ENCODE results near the gene ITGA4. TPM values are rescaled to one million over a fixed set of nuclear protein-coding genes. Genes with fewer than 3 reads are reported as not detected.

ITGA4 gene
- total and polyA plus RNA-seq, 2 donors (not counting 1 experiment from before 2014, with no cell fraction given), result 69.2 to 169 TPM

- ChIA-PET CTCF (no interaction called here), POLR2A (no interaction called here)
- H3K36me3 ChIP-seq (replicated peaks in 1 of 2; ENCODE audit: control extremely low read depth in 1 of 2, control insufficient read depth in 1 of 2, extremely low read depth in 1 of 2, insufficient read depth in 2 of 2, low read length in 1 of 2), result peaks cover 8 to 80% of the 10 kb centered on the region in 2 experiments
- intact Hi-C loops (cut with micrococcal nuclease), result no loop called here
- TF ChIP-seq EZH2 (IDR thresholded peaks at IDR 0.05; ENCODE audit: borderline replicate concordance, insufficient read depth, low read depth, low read length, poor library complexity, severe bottlenecking), result no peak
- TF ChIP-seq, protein P1, sequence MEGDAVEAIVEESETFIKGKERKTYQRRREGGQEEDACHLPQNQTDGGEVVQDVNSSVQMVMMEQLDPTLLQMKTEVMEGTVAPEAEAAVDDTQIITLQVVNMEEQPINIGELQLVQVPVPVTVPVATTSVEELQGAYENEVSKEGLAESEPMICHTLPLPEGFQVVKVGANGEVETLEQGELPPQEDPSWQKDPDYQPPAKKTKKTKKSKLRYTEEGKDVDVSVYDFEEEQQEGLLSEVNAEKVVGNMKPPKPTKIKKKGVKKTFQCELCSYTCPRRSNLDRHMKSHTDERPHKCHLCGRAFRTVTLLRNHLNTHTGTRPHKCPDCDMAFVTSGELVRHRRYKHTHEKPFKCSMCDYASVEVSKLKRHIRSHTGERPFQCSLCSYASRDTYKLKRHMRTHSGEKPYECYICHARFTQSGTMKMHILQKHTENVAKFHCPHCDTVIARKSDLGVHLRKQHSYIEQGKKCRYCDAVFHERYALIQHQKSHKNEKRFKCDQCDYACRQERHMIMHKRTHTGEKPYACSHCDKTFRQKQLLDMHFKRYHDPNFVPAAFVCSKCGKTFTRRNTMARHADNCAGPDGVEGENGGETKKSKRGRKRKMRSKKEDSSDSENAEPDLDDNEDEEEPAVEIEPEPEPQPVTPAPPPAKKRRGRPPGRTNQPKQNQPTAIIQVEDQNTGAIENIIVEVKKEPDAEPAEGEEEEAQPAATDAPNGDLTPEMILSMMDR (IDR thresholded peaks at IDR 0.05), result no peak
- no peak overlapping the region for H2AFZ ChIP-seq (ENCODE audit: insufficient read depth, low read depth, low read length, poor library complexity, severe bottlenecking)
- Mint-ChIP-seq H3K4me1 (no peaks in the 10 kb centered on the region), H3K9me3 (ENCODE audit: insufficient read depth) (no peaks in the 10 kb centered on the region), H3K4me3 (no peak overlapping the region), H3K27me3 (no peaks in the 10 kb centered on the region), H3K27ac (no peak overlapping the region)
- H3K27me3 ChIP-seq (replicated peaks in 1 of 4; ENCODE audit: control extremely low read depth in 1 of 4, control insufficient read depth in 3 of 4, insufficient read depth in 4 of 4, low read length in 3 of 4), result no peaks in the 10 kb centered on the region
- no peak overlapping the region for H3K4me3 ChIP-seq (ENCODE audit: control extremely low read depth in 1 of 5, extremely low read depth in 1 of 5, insufficient read depth in 1 of 5, low read depth in 2 of 5, low read length in 4 of 5)
- H3K79me2 ChIP-seq (ENCODE audit: control insufficient read depth, insufficient read depth, low read length), result no peaks in the 10 kb centered on the region
- H3K4me1 ChIP-seq (ENCODE audit: control insufficient read depth in 2 of 2, insufficient read depth in 2 of 2, low read length in 2 of 2), result no peaks in the 10 kb centered on the region
- no peak overlapping the region for H3K4me2 ChIP-seq (replicated peaks; ENCODE audit: low read depth, low read length, poor library complexity, severe bottlenecking)
- no peaks in the 10 kb centered on the region for H4K20me1 ChIP-seq (ENCODE audit: control insufficient read depth, insufficient read depth, low read length, poor library complexity, severe bottlenecking)
- H3K9me3 ChIP-seq (ENCODE audit: control extremely low read depth in 1 of 3, control insufficient read depth in 2 of 3, insufficient read depth in 1 of 3, low read length in 2 of 3), result no peaks in the 10 kb centered on the region
- ATAC-seq (ENCODE audit: low read depth), result no peak
- DNase-seq, result no peak
- no peak overlapping the region for H3K27ac ChIP-seq (ENCODE audit: low read length in 2 of 2)
- no peak overlapping the region for H3K9ac ChIP-seq (ENCODE audit: low read length)
- WGBS (ENCODE audit: insufficient coverage), result no CpG with 5 or more reads among the region's 5 CpGs
Measured at GRCh38 chr2:181523756-181524155, 66.6 kb downstream of the ITGA4 start.

GRCh38 chr2:181526014-181526413 lies 68.8 kb downstream of the ITGA4 start:
- ChIA-PET POLR2A (no interaction called here), CTCF (no interaction called here)
- DNase-seq, result no peak
- Histone ChIP-seq H3K9ac (ENCODE audit: low read length) (no peak overlapping the region), H3K4me3 (ENCODE audit: control extremely low read depth in 1 of 5, extremely low read depth in 1 of 5, insufficient read depth in 1 of 5, low read depth in 2 of 5, low read length in 4 of 5) (no peak overlapping the region), H3K4me1 (ENCODE audit: control insufficient read depth in 2 of 2, insufficient read depth in 2 of 2, low read length in 2 of 2) (no peaks in the 10 kb centered on the region), H3K36me3 (replicated peaks in 1 of 2; ENCODE audit: control extremely low read depth in 1 of 2, control insufficient read depth in 1 of 2, extremely low read depth in 1 of 2, insufficient read depth in 2 of 2, low read length in 1 of 2) (peaks cover 8 to 94% of the 10 kb centered on the region in 2 experiments), H2AFZ (ENCODE audit: insufficient read depth, low read depth, low read length, poor library complexity, severe bottlenecking) (no peak overlapping the region), H3K4me2 (replicated peaks; ENCODE audit: low read depth, low read length, poor library complexity, severe bottlenecking) (no peak overlapping the region), H3K27ac (ENCODE audit: low read length in 2 of 2) (no peak overlapping the region), H3K9me3 (ENCODE audit: control extremely low read depth in 1 of 3, control insufficient read depth in 2 of 3, insufficient read depth in 1 of 3, low read length in 2 of 3) (no peaks in the 10 kb centered on the region), H3K79me2 (ENCODE audit: control insufficient read depth, insufficient read depth, low read length) (no peaks in the 10 kb centered on the region), H3K27me3 (replicated peaks in 1 of 4; ENCODE audit: control extremely low read depth in 1 of 4, control insufficient read depth in 3 of 4, insufficient read depth in 4 of 4, low read length in 3 of 4) (no peaks in the 10 kb centered on the region), H4K20me1 (ENCODE audit: control insufficient read depth, insufficient read depth, low read length, poor library complexity, severe bottlenecking) (no peaks in the 10 kb centered on the region)
- 95% methylated on average over 3 of the region's 4 CpGs for WGBS (ENCODE audit: insufficient coverage)
- intact Hi-C loops (cut with micrococcal nuclease), result no loop called here
- Mint-ChIP-seq H3K27me3 (no peaks in the 10 kb centered on the region), H3K4me1 (no peaks in the 10 kb centered on the region), H3K9me3 (ENCODE audit: insufficient read depth) (no peaks in the 10 kb centered on the region), H3K27ac (no peak overlapping the region), H3K4me3 (no peak overlapping the region)
- no peak for ATAC-seq (ENCODE audit: low read depth)
- TF ChIP-seq EZH2 (IDR thresholded peaks at IDR 0.05; ENCODE audit: borderline replicate concordance, insufficient read depth, low read depth, low read length, poor library complexity, severe bottlenecking), result no peak
- TF ChIP-seq, protein P1 (IDR thresholded peaks at IDR 0.05), result no peak

All from B cell (primary cell).